RPMI8226 (cell line): ENCODE data around the gene MINPP1.
A peak's percentile ranks its signal among the peaks of the same experiment; 100 is the strongest.
"Not testable (repeated sequence)": the region's sequence is repeated elsewhere in the genome, so short reads cannot be mapped to it uniquely, and the experiment has no call there.

Experiments used
- DNase-seq: peaks from one replicate; pipeline ENCODE4 v3.0.0-alpha.2; 2015

The MINPP1 gene

GRCh38 chr10:87504640-87505365 lies at the start of gene MINPP1:
Gene MINPP1 (plus strand): TSS chr10:87504893. CDS start chr10:87504916, 23 bp downstream.
- peak; percentile 79 for DNase-seq

GRCh38 chr10:87456586-87457220 lies 48.0 kb upstream of the MINPP1 start:
- not testable (repeated sequence) for DNase-seq

GRCh38 chr10:87461751-87462150 lies 42.9 kb upstream of the MINPP1 start:
- not testable (repeated sequence) for DNase-seq

GRCh38 chr10:87466849-87467248 lies 37.8 kb upstream of the MINPP1 start:
- DNase-seq = not testable (repeated sequence)

- not testable (repeated sequence) for DNase-seq
These were observed 16.0 kb upstream of the MINPP1 start for GRCh38 chr10:87488733-87489132.

GRCh38 chr10:87490285-87490684 lies 14.4 kb upstream of the MINPP1 start:
- DNase-seq = not testable (repeated sequence)

GRCh38 chr10:87492450-87492849 lies 12.2 kb upstream of the MINPP1 start:
- not testable (repeated sequence) for DNase-seq

GRCh38 chr10:87495446-87495845 lies 9.2 kb upstream of the MINPP1 start:
- DNase-seq = not testable (repeated sequence)

GRCh38 chr10:87497386-87497785 lies 7.3 kb upstream of the MINPP1 start:
- DNase-seq = not testable (repeated sequence)

- DNase-seq = not testable (repeated sequence)
These were observed 6.4 kb upstream of the MINPP1 start for GRCh38 chr10:87498106-87498789.

- no peak for DNase-seq
These were observed 4.0 kb upstream of the MINPP1 start for GRCh38 chr10:87500646-87501048.

- no peak for DNase-seq
These were observed 1.3 kb upstream of the MINPP1 start for GRCh38 chr10:87503401-87503800.

GRCh38 chr10:87503886-87504285 lies 807 bp upstream of the MINPP1 start:
- no peak for DNase-seq

GRCh38 chr10:87504307-87504639 lies 420 bp upstream of the MINPP1 start:
- no peak for DNase-seq

- DNase-seq = peak; percentile 69
These were observed 846 bp downstream of the MINPP1 start for GRCh38 chr10:87505366-87506111.

- DNase-seq = no peak
These were observed 2.3 kb downstream of the MINPP1 start for GRCh38 chr10:87506956-87507355.

GRCh38 chr10:87507879-87508483 lies 3.3 kb downstream of the MINPP1 start:
- no peak for DNase-seq

- DNase-seq = no peak
These were observed 4.1 kb downstream of the MINPP1 start for GRCh38 chr10:87508837-87509236.

GRCh38 chr10:87510025-87510424 lies 5.3 kb downstream of the MINPP1 start:
- DNase-seq = no peak

- DNase-seq = no peak
These were observed 6.8 kb downstream of the MINPP1 start for GRCh38 chr10:87511526-87511925.

GRCh38 chr10:87518937-87519336 lies 14.2 kb downstream of the MINPP1 start:
- DNase-seq = no peak

GRCh38 chr10:87519582-87519981 lies 14.9 kb downstream of the MINPP1 start:
- no peak for DNase-seq

GRCh38 chr10:87523731-87524130 lies 19.0 kb downstream of the MINPP1 start:
- no peak for DNase-seq
